GM18868 (cell line): ENCODE results near the gene ETV6.
A peak's percentile ranks its signal among the peaks of the same experiment; 100 is the strongest.

ENCODE experiments used
- ATAC-seq: cut with Tn5 transposase; IDR thresholded peaks from one replicate; pipeline ENCODE4 v1.9.1; 2021; ENCODE audit warnings: mild to moderate bottlenecking, moderate library complexity; ENCODE audit not compliant: unreplicated experiment

The ETV6 gene

GRCh38 chr12:11821386-11822080 lies 172.1 kb downstream of the ETV6 start:
- ATAC-seq: no peak

GRCh38 chr12:11822081-11822834 lies 172.8 kb downstream of the ETV6 start:
- ATAC-seq: peak; percentile 68

GRCh38 chr12:11823043-11823442 lies 173.6 kb downstream of the ETV6 start:
- no peak for ATAC-seq

GRCh38 chr12:11823593-11823992 lies 174.1 kb downstream of the ETV6 start:
- ATAC-seq: no peak

GRCh38 chr12:11824069-11824468 lies 174.6 kb downstream of the ETV6 start:
- no peak for ATAC-seq

- no peak for ATAC-seq
Measured at GRCh38 chr12:11824736-11825135, 175.3 kb downstream of the ETV6 start.

- no peak for ATAC-seq
Measured at GRCh38 chr12:11825278-11825677, 175.8 kb downstream of the ETV6 start.

GRCh38 chr12:11826574-11826973 lies 177.1 kb downstream of the ETV6 start:
- ATAC-seq: no peak

- ATAC-seq: no peak
Measured at GRCh38 chr12:11827091-11828061, 177.9 kb downstream of the ETV6 start.

GRCh38 chr12:11829764-11830194 lies 180.3 kb downstream of the ETV6 start:
- no peak for ATAC-seq

- peak; percentile 37 for ATAC-seq
Measured at GRCh38 chr12:11830307-11830801, 180.9 kb downstream of the ETV6 start.

- peak; percentile 27 for ATAC-seq
Measured at GRCh38 chr12:11832093-11832492, 182.6 kb downstream of the ETV6 start.

- no peak for ATAC-seq
Measured at GRCh38 chr12:11833174-11833895, 183.9 kb downstream of the ETV6 start.

GRCh38 chr12:11834104-11834812 lies 184.8 kb downstream of the ETV6 start:
- no peak for ATAC-seq

GRCh38 chr12:11834931-11835330 lies 185.5 kb downstream of the ETV6 start:
- no peak for ATAC-seq

GRCh38 chr12:11836282-11837151 lies 187.0 kb downstream of the ETV6 start:
- ATAC-seq: peak; percentile 89

GRCh38 chr12:11837216-11837934 lies 187.9 kb downstream of the ETV6 start:
- ATAC-seq: no peak

- no peak for ATAC-seq
Measured at GRCh38 chr12:11838403-11838802, 188.9 kb downstream of the ETV6 start.
